Vagina (tissue), 2 donors: ENCODE data around the gene SPINT2. TPM values are rescaled to one million over a fixed set of nuclear protein-coding genes. Genes with fewer than 3 reads are reported as not detected.

Source experiments
- DNase-seq, 2 donors: peaks; one replicate each; pipeline ENCODE4 v3.0.0-alpha.2; 2017; ENCODE audit errors: extremely low spot score in 2 of 2
- H3K27ac ChIP-seq: fragments of 200-600 bp; sonication (generic); one replicate; pipeline ENCODE4 v1.5.1; 2019
- H3K27me3 ChIP-seq: fragments of 200-600 bp; sonication (generic); one replicate; pipeline ENCODE4 v1.5.1; 2019
- H3K36me3 ChIP-seq, 2 donors: fragments of 200-600 bp; sonication (generic); one replicate each; pipeline ENCODE4 v1.5.1; 2017 to 2019
- H3K4me1 ChIP-seq: fragments of 200-600 bp; sonication (generic); one replicate; pipeline ENCODE4 v1.5.1; 2019
- H3K4me3 ChIP-seq, 2 donors: fragments of 200-600 bp; sonication (generic); 1 replicate in 1 of 2; 2 replicates in 1 of 2; pipeline ENCODE4 v1.5.1; 2016 to 2019
- H3K9me3 ChIP-seq: fragments of 200-600 bp; sonication (generic); one replicate; pipeline ENCODE4 v1.5.1; 2019
- POLR2A ChIP-seq, 2 donors: fragments of 450-650 bp; IDR thresholded peaks; one replicate each; pipeline ENCODE4 v1.6.1; 2017; ENCODE audit warnings: antibody characterized with exemption in 2 of 2, mild to moderate bottlenecking in 2 of 2, moderate library complexity in 2 of 2
- POLR2AphosphoS5 ChIP-seq, 2 donors: sonication (generic); formaldehyde crosslinking; IDR thresholded peaks; one replicate each; pipeline ENCODE4 v1.9.0; 2017; ENCODE audit warnings: antibody characterized with exemption in 2 of 2, mild to moderate bottlenecking in 2 of 2, low read depth in 1 of 2; ENCODE audit not compliant: insufficient read depth in 1 of 2
- intact Hi-C: fragments of 100-400 bp; cut with DNase I; formaldehyde crosslinking; loops from one replicate; pipeline ENCODE4 v1.15.1; 2023
- total RNA-seq: library from RNA; depleted of rRNA; stranded (reverse); fragments of >200 nt; gene quantifications from one replicate; pipeline ENCODE4 v1.2.3, GENCODE V29; 2016
- TF ChIP-seq, protein P1 (sequence below), 3 experiments: fragments of 450-650 bp in 2 of 3; fragments of 200-600 bp in 1 of 3; sonication (generic) in 1 of 3; IDR thresholded peaks; one replicate each; pipeline ENCODE4 v1.5.1; 2017 to 2019; ENCODE audit warnings: antibody characterized with exemption in 3 of 3, mild to moderate bottlenecking in 2 of 3, moderate library complexity in 2 of 3

Gene SPINT2
- total RNA-seq, 1 donor from 2014 or later = 174 TPM

DNA sequence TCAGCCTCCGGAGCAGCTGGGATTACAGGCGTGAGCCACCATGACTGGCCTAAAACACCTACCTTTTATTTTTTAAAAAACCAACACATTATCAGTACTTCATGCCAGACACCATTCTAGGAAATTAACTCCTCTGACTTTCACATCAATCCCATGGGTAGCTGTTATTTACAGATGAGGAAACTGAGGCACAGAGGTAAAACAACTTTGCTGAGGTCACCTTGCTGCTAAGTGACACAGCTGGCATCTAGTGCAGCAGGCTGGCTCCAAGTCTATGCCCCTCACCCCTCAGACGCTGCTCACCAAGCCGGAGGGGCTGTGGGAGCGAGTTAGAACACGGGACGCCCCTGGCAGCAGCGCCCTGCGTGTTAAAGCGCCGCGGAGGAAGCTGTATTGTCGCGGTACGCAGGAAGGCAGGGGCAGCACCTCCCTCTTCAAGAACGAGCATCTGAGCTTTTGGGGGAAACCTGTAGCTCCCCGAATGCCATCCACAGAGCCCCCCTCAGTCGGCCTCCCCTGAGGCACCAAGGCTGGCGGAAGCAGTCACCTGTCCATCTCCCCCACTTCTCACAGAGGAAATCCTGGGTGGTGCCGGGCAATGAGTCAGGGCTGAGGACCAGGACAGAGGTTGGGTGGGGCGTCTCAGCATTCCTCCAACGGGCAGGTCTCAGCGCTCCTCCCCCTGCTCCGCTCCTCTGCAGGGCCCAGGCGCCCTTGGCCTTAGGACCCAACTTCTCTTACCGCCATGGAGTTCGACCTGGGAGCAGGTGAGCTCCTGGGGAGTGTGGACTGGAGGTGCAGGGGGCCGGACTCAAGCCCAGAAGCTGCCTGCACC is 39.4 kb downstream of the SPINT2 start, which contains the start of gene C19orf33:
TSS of gene C19orf33 (plus strand) at position 735 of the 835 bp plus-strand sequence. CDS start at position 746, 11 bp downstream.
- peak within 1 kb of the TSS in 1 of 2 donors; percentile 37 for H3K4me3 ChIP-seq
- DNase-seq = no peak

DNA sequence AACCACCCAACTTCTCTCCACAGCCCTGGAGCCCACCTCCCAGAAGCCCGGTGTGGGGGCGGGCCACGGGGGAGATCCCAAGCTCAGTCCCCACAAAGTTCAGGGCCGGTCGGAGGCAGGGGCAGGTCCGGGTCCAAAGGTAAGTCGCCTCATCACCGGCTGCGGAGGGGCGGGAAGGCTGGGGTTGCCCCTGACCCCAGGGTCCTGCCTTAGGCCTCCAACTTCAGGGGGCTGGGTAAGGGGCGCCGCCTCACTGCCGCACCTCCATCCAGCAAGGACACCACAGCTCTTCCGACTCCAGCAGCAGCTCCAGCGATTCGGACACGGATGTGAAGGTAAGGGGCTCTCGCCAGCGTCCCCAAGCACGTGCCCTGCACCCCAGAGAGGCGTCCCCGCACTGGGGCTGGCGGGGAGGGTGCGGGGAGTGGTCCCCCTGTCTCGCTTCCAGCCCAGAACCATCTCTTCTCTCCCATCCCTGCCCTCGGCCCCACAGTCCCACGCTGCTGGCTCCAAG is 40.0 kb downstream of the SPINT2 start:
- peaks cover 0 to 22% of the 10 kb centered on the region in 2 donors for H3K36me3 ChIP-seq

More for the DNA sequence above, 39.4 kb downstream of the SPINT2 start, which contains the start of gene C19orf33:
- TF ChIP-seq POLR2AphosphoS5 (IDR thresholded peaks at IDR 0.05; ENCODE audit: insufficient read depth in 1 of 2, low read depth in 1 of 2) (peak in 1 of 2 donors; percentile 48), POLR2A (IDR thresholded peaks at IDR 0.05) (no peak)
- peak within 1 kb of the TSS; percentile 31 for H3K27ac ChIP-seq
- peaks cover 0 to 18% of the 10 kb centered on the region in 2 donors for H3K36me3 ChIP-seq
- H3K4me1 ChIP-seq = peaks cover 16% of the 10 kb centered on the region
- H3K27me3 ChIP-seq = no peaks in the 10 kb centered on the region
- intact Hi-C loops = no loop called here
- no peaks in the 10 kb centered on the region for H3K9me3 ChIP-seq

DNA sequence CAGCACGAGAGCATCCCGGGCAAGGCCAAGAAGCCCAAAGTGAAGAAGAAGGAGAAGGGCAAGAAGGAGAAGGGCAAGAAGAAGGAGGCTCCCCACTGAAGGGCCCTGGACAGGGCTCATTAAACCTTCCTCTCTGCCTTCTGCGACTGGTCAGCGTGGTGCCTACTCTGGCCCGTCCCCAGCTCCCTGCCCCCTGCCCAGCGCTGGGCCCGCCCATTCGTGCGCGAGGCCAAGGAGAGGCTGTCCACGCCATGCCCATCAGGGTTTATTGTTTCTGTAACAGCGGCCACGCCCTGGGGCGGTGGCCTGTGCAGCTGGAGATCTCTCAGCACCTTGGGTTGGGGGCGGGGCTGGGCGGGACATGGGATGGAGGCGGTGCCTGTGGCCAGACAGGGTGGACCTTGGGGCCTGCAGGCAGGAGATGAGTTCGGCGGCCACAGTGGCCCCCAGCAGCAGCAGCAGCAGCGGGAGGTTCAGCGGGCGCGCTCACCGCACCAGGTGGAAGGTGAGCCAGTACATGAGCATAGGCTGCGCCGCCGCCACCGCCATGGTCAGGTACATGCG is 40.6 kb downstream of the SPINT2 start:
- no peaks in the 10 kb centered on the region for H3K27me3 ChIP-seq
- H3K36me3 ChIP-seq = peaks cover 0 to 22% of the 10 kb centered on the region in 2 donors
- peak overlapping the region in 1 of 2 donors; percentile 37 for H3K4me3 ChIP-seq
- TF ChIP-seq, protein P1, sequence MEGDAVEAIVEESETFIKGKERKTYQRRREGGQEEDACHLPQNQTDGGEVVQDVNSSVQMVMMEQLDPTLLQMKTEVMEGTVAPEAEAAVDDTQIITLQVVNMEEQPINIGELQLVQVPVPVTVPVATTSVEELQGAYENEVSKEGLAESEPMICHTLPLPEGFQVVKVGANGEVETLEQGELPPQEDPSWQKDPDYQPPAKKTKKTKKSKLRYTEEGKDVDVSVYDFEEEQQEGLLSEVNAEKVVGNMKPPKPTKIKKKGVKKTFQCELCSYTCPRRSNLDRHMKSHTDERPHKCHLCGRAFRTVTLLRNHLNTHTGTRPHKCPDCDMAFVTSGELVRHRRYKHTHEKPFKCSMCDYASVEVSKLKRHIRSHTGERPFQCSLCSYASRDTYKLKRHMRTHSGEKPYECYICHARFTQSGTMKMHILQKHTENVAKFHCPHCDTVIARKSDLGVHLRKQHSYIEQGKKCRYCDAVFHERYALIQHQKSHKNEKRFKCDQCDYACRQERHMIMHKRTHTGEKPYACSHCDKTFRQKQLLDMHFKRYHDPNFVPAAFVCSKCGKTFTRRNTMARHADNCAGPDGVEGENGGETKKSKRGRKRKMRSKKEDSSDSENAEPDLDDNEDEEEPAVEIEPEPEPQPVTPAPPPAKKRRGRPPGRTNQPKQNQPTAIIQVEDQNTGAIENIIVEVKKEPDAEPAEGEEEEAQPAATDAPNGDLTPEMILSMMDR (IDR thresholded peaks at IDR 0.05) = no peak
- TF ChIP-seq POLR2A (IDR thresholded peaks at IDR 0.05) (peak in 1 of 2 donors; percentile 9), POLR2AphosphoS5 (IDR thresholded peaks at IDR 0.05; ENCODE audit: insufficient read depth in 1 of 2, low read depth in 1 of 2) (peak; percentile 17 to 62)
- no peaks in the 10 kb centered on the region for H3K9me3 ChIP-seq
- peak overlapping the region; percentile 31 for H3K27ac ChIP-seq
- intact Hi-C loops = no loop called here
- no peak for DNase-seq
- peaks cover 6% of the 10 kb centered on the region for H3K4me1 ChIP-seq

More for the DNA sequence above, 40.0 kb downstream of the SPINT2 start:
- intact Hi-C loops = no loop called here
- H3K4me3 ChIP-seq = peak overlapping the region in 1 of 2 donors; percentile 37
- no peaks in the 10 kb centered on the region for H3K9me3 ChIP-seq
- H3K27me3 ChIP-seq = no peaks in the 10 kb centered on the region
- TF ChIP-seq, protein P1 (IDR thresholded peaks at IDR 0.05) = no peak
- TF ChIP-seq POLR2A (IDR thresholded peaks at IDR 0.05) (no peak), POLR2AphosphoS5 (IDR thresholded peaks at IDR 0.05; ENCODE audit: insufficient read depth in 1 of 2, low read depth in 1 of 2) (no peak)
- no peak for DNase-seq
- peak overlapping the region; percentile 31 for H3K27ac ChIP-seq
- peaks cover 10% of the 10 kb centered on the region for H3K4me1 ChIP-seq

DNA sequence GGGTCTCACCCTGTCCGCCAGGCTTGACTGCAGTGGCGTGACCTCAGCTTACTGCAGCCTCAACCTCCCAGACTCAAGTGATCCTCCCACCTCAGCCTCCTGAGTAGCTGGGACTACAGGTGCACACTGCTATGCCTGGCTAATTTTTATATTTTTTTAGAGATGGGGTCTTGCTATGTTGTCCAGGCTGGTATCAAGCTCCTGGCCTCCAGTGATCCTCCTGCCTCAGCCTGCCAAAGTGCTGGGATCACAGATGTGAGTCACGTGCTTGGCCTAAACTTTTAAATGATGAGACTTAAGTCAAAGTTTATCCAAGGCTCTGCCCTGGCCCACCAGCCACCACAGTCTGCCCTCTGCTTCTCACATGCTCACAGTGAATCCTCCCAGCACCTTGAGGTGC is 41.9 kb downstream of the SPINT2 start:
- no peak for DNase-seq
- Histone ChIP-seq H3K9me3 (no peaks in the 10 kb centered on the region), H3K36me3 (peaks cover 0 to 22% of the 10 kb centered on the region in 2 donors), H3K27ac (no peak overlapping the region), H3K4me3 (no peak overlapping the region), H3K27me3 (no peaks in the 10 kb centered on the region), H3K4me1 (peaks cover 6% of the 10 kb centered on the region)
- no peak for TF ChIP-seq POLR2A (IDR thresholded peaks at IDR 0.05)
- TF ChIP-seq, protein P1 (IDR thresholded peaks at IDR 0.05) = no peak
- TF ChIP-seq POLR2AphosphoS5 (IDR thresholded peaks at IDR 0.05; ENCODE audit: insufficient read depth in 1 of 2, low read depth in 1 of 2) = no peak
- intact Hi-C loops = no loop called here

DNA sequence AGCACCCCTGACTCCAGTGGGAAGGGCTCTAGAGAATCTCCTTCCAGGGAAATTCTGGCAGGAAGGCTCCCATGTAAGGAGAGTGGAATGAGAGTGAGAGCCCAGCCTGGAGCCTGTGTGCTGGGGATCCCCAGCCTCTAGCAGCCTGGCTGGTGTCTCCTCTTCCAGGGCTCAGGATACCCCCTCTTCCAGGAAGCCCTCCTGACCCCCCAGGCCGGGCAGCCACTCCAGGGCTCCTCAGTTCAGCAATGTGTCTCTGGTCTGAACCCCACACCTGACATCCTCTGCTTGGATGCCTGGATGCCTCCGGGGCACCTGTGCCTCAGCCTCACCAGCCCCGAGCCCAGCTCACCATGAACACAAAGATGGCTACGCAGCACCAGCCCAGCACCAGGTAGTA is 42.7 kb downstream of the SPINT2 start:
- no peaks in the 10 kb centered on the region for H3K9me3 ChIP-seq
- intact Hi-C loops = no loop called here
- H3K4me1 ChIP-seq = peaks cover 6% of the 10 kb centered on the region
- peaks cover 0 to 22% of the 10 kb centered on the region in 2 donors for H3K36me3 ChIP-seq
- no peaks in the 10 kb centered on the region for H3K27me3 ChIP-seq
- H3K27ac ChIP-seq = no peak overlapping the region
- TF ChIP-seq, protein P1 (IDR thresholded peaks at IDR 0.05) = no peak
- no peak for TF ChIP-seq POLR2A (IDR thresholded peaks at IDR 0.05)
- no peak for TF ChIP-seq POLR2AphosphoS5 (IDR thresholded peaks at IDR 0.05; ENCODE audit: insufficient read depth in 1 of 2, low read depth in 1 of 2)
- no peak overlapping the region for H3K4me3 ChIP-seq
- DNase-seq = no peak
